Cardiac muscle cell (in vitro differentiated cells and primary cell): Measurements from ENCODE around the gene SZT2. TPM values are rescaled to one million over a fixed set of nuclear protein-coding genes. Genes with fewer than 3 reads are reported as not detected.

Source experiments
- DNase-seq, 2 donors: peaks; one replicate each; pipeline versions ENCODE4 v3.0.0 to v3.0.0-alpha.2; 2010 to 2017; ENCODE audit warnings: low read depth in 1 of 2, low spot score in 1 of 2
- H3K27ac ChIP-seq: fragments of 200-600 bp; sonication (generic); 2 replicates; pipeline ENCODE4 v1.5.1; 2016
- H3K27me3 ChIP-seq: fragments of 200-600 bp; sonication (generic); 2 replicates; pipeline ENCODE4 v1.6.0; 2016; ENCODE audit warnings: control low read depth
- H3K36me3 ChIP-seq: fragments of 200-600 bp; sonication (generic); 2 replicates; pipeline ENCODE4 v1.5.1; 2016; ENCODE audit warnings: control low read depth
- H3K4me1 ChIP-seq: fragments of 200-600 bp; sonication (generic); 2 replicates; pipeline ENCODE4 v1.8.1; 2017; ENCODE audit warnings: low read depth, mild to moderate bottlenecking, mixed run types
- H3K4me3 ChIP-seq: fragments of 200-600 bp; sonication (generic); 2 replicates; pipeline ENCODE4 v1.5.1; 2016; ENCODE audit warnings: mild to moderate bottlenecking
- H3K9me3 ChIP-seq: fragments of 200-600 bp; sonication (generic); 2 replicates; pipeline ENCODE4 v1.5.1; 2017; ENCODE audit warnings: low read depth, mild to moderate bottlenecking, control low read depth
- polyA plus RNA-seq: library from polyadenylated mRNA; unstranded; fragments of >200 nt; fragmentation: Nextera tagmentation; extraction: Ambion mirVana; gene quantifications from 2 replicates; pipeline ENCODE4 v1.2.1, GENCODE V29; 2016
- total RNA-seq: library from RNA; depleted of rRNA; stranded (reverse); fragments of >200 nt; gene quantifications from 2 replicates; pipeline ENCODE4 v1.2.3, GENCODE V29; 2016
- TF ChIP-seq, protein P1 (sequence below): IDR thresholded peaks from 2 replicates; pipeline ENCODE4 v1.5.1; 2012; ENCODE audit warnings: low read depth, mild to moderate bottlenecking, low read length

Gene SZT2
- total and polyA plus RNA-seq, 2 experiments from 2014 or later = 11.5 to 28.2 TPM

DNA sequence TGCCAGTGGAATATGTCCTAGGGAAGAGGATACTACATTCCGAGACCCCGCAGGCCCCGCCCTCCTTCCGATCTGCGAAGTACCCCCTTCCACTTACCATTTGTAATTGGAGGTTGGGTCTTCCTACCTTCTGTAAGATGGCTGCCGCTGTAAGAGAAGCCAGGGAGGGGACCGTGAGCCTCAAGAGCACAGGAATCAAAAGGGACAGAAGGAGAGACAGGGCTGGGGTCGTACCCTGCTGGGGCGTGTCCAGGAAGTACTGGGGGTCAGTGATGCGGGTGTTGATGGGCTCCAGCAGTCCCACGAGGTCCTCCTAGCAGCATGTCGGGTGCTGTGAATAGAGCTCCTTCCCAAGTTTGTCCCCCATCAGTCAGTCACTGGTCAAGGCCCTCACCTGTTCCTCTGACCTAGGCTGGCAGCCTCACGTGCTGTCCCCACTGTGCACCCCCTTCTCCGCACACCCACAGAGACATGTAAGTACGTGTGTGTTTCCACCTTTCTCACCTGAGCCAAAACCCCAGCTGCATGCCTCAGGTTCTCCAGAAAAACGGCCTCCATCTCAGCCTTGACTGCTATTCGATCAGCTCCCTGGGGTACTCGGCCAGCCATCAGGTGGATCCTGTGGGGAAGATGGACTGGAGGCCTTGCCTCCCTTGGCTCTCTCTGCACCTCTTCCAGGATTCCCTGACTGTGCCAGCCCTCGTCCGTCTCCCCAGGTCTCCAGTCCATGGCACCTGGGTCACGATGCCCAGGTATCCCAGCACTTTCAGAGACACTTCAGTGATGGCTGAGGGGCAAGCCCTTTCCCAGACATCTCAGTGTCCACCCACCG lies 62.2 kb downstream of the SZT2 start:
- no peaks in the 10 kb centered on the region for H3K9me3 ChIP-seq
- TF ChIP-seq, protein P1, sequence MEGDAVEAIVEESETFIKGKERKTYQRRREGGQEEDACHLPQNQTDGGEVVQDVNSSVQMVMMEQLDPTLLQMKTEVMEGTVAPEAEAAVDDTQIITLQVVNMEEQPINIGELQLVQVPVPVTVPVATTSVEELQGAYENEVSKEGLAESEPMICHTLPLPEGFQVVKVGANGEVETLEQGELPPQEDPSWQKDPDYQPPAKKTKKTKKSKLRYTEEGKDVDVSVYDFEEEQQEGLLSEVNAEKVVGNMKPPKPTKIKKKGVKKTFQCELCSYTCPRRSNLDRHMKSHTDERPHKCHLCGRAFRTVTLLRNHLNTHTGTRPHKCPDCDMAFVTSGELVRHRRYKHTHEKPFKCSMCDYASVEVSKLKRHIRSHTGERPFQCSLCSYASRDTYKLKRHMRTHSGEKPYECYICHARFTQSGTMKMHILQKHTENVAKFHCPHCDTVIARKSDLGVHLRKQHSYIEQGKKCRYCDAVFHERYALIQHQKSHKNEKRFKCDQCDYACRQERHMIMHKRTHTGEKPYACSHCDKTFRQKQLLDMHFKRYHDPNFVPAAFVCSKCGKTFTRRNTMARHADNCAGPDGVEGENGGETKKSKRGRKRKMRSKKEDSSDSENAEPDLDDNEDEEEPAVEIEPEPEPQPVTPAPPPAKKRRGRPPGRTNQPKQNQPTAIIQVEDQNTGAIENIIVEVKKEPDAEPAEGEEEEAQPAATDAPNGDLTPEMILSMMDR = no peak
- no peak for DNase-seq
- no peaks in the 10 kb centered on the region for H3K27me3 ChIP-seq
- peaks cover 24% of the 10 kb centered on the region for H3K36me3 ChIP-seq
- H3K4me1 ChIP-seq = peaks cover 7% of the 10 kb centered on the region
- H3K4me3 ChIP-seq = no peak overlapping the region
- no peak overlapping the region for H3K27ac ChIP-seq

DNA sequence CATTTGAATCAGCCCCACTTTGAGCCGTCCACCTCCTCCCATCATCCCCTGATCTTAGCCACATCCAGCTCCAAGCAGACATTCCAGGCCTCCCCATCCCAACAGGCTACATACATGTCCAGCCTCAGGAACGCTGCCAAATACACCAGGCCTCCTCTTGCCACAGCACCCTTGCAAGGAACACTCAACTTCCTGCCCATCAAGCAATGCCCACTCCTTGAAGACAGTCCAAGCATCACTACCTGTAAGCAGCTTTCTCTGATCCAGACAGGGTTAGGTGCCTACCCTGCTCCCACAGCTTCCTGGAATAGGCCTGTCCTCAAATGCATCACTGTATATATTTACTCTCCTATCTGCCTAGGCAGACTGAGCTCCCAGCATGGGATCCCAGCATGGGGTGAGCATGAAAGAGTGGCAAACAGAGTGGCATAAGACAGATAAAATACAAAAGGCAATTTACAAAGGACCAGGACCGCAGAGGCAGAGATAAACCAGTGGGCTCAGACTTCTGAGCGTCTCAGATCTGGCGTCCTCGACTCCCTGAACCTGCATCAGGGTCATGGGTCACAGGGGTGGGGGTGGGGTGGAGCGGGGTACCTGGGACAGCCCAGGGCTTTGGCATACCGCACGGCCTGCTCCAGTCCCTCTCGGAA lies 63.2 kb downstream of the SZT2 start:
- H3K9me3 ChIP-seq = no peaks in the 10 kb centered on the region
- peak; percentile 8 to 82 for DNase-seq
- peak overlapping the region; percentile 91 for H3K27ac ChIP-seq

DNA sequence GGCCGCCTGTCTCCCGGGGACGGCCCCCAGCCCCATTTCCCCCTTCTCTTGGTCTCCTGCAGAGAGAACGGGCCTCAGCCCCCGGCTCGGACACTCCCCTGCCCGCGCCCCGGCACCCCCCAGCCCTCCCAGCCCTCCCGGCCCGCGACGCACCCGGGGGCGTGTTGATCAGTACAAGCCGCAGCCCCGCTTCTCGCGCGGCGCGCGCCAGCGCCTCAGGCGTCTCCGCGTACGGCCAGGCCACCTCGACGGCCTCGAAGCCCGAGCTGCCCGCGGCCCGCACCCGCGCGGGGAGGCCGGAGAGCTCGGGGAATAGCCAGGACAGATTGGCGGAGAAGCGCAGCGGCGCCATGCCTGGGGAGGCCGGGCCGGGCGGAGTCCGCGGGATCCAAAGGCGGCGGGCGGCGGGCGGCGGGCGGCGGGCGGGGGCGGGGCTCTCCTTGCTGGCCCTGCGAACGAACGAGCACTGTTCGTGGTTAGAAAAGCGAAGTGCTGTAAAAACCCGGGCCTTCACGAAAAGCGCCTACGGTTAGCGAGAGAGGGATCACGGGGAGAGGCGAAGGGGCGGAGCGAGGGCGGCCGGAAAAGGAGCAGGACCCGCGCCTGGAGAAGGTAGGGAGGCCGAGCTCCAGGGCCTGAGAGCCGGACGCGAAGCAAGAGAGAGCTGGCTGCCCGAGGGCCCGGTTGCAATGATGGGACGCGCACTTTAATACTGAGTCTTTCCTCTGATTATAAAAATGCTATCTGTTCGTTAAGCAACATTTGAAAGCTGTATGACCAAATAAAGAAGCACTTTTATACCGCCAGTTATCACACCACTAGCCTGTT lies 64.0 kb downstream of the SZT2 start, which contains the start of gene HYI:
Gene HYI (minus strand): TSS at position 490 of the 828 bp plus-strand sequence. CDS start 138 bp downstream, at position 352.
- H3K27ac ChIP-seq = peak within 1 kb of the TSS; percentile 91
- H3K4me3 ChIP-seq = peak within 1 kb of the TSS; percentile 45
- peaks cover 7% of the 10 kb centered on the region for H3K4me1 ChIP-seq
- peak; percentile 86 to 92 for DNase-seq
- H3K9me3 ChIP-seq = no peaks in the 10 kb centered on the region
- TF ChIP-seq, protein P1 = no peak
- H3K27me3 ChIP-seq = no peaks in the 10 kb centered on the region
- peaks cover 12% of the 10 kb centered on the region for H3K36me3 ChIP-seq

More for the DNA sequence above, 63.2 kb downstream of the SZT2 start:
- Histone ChIP-seq H3K4me3 (peak overlapping the region; percentile 45), H3K36me3 (peaks cover 19% of the 10 kb centered on the region), H3K4me1 (peaks cover 7% of the 10 kb centered on the region), H3K27me3 (no peaks in the 10 kb centered on the region)
- TF ChIP-seq, protein P1 = no peak

DNA sequence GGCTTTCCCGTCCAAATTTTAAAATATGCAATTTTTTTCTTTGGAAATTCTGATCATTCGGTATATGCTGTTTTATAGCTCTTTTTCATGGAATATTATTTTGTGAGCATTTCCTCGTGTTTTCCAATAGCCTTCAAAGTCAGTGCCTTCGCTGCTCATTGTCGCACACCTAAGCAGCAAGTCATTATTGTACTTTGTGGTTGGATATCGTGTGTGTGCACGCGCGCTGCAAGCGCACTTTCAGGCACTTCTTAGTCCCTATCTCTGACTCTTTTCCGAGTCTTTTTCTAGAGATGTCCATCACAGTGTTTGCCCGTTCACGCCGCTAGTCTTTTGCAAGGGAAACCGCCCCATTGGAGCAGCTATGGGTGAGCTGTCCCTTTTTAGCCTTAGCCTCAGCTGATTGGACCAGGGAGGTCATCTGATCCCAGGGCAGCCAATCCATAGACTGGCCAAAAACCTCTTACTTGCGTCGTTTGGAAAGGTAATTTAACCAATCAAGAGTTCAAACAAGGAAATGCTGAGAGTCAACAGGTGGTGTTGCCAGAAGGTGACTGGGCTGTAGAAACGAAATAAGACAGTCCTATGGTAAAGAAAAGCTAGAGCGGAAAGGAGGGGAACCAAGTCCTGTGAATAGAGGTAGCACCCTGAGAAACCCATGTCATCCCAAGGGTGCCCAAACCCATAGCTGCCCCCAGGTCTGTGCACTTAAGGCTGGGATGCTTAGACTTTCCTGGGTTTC lies 64.7 kb downstream of the SZT2 start:
- peak; percentile 55 to 93 for DNase-seq
- H3K36me3 ChIP-seq = peaks cover 9% of the 10 kb centered on the region
- no peaks in the 10 kb centered on the region for H3K9me3 ChIP-seq
- H3K27me3 ChIP-seq = no peaks in the 10 kb centered on the region
- peaks cover 7% of the 10 kb centered on the region for H3K4me1 ChIP-seq
- H3K27ac ChIP-seq = peak overlapping the region; percentile 91
- TF ChIP-seq, protein P1 = no peak
- H3K4me3 ChIP-seq = peak overlapping the region; percentile 45
